Panc1 (cell line): ENCODE measurements around the gene ADGRV1. TPM values are rescaled to one million over a fixed set of nuclear protein-coding genes. Genes with fewer than 3 reads are reported as not detected.

Experiments
- ATAC-seq: fragments of 200-7000 bp; cut with Tn5 transposase; 2 replicates; pipeline ENCODE4 v1.9.1; 2020; ENCODE audit warnings: mild to moderate bottlenecking, moderate library complexity
- BruUV-seq: library from RNA; stranded (reverse); fragments of 400-500 nt; replicated peaks from 2 replicates; lab custom pipeline; 2021; lab: Mats Ljungman, UMichigan
- CTCF ChIA-PET: fragments of 300-600 bp; sonication (Branson Sonifier 250); formaldehyde crosslinking; loops from one replicate; lab custom pipeline; 2022; ENCODE audit warnings: antibody characterized with exemption; lab: Charles Lee
- POLR2A ChIA-PET: fragments of 300-600 bp; sonication (Branson Sonifier 250); formaldehyde crosslinking; loops from one replicate; lab custom pipeline; 2022; ENCODE audit warnings: antibody characterized with exemption; lab: Charles Lee
- DNase-seq: peaks from one replicate; pipeline ENCODE4 v3.0.0-alpha.2; 2010; ENCODE audit warnings: low read depth, low spot score
- H3K27ac ChIP-seq: 2 replicates; pipeline ENCODE4 v1.5.1; 2011; ENCODE audit warnings: mild to moderate bottlenecking, low read length, inconsistent platforms
- H3K27me3 ChIP-seq: fragments of 200-500 bp; sonication (Bioruptor generic); 2 replicates; pipeline ENCODE4 v1.6.0; 2014; ENCODE audit warnings: low read length, inconsistent platforms; ENCODE audit not compliant: control insufficient read depth, insufficient read depth
- H3K36me3 ChIP-seq: fragments of 200-500 bp; sonication (Bioruptor generic); 2 replicates; pipeline ENCODE4 v1.5.1; 2014; ENCODE audit warnings: inconsistent platforms, mild to moderate bottlenecking, low read length, moderate library complexity; ENCODE audit not compliant: control insufficient read depth, insufficient read depth
- H3K4me1 ChIP-seq: 2 replicates; pipeline ENCODE4 v1.5.1; 2011; ENCODE audit warnings: inconsistent platforms, mild to moderate bottlenecking, low read length, moderate library complexity; ENCODE audit not compliant: control insufficient read depth, insufficient read depth
- H3K4me3 ChIP-seq, 2 experiments: 2 replicates each; pipeline ENCODE4 v1.5.1; 2011 to 2012; ENCODE audit warnings: low read depth in 2 of 2, low read length in 2 of 2, mild to moderate bottlenecking in 2 of 2, inconsistent platforms in 1 of 2, moderate library complexity in 1 of 2
- H3K9me3 ChIP-seq: fragments of 200-500 bp; sonication (Bioruptor generic); 2 replicates; pipeline ENCODE4 v1.5.1; 2014; ENCODE audit warnings: low read depth, mild to moderate bottlenecking, inconsistent platforms, low read length, moderate library complexity; ENCODE audit not compliant: control insufficient read depth, insufficient read depth
- POLR2AphosphoS5 ChIP-seq: IDR thresholded peaks from 2 replicates; pipeline ENCODE4 v1.6.1; 2012; ENCODE audit warnings: mild to moderate bottlenecking, low read depth, low read length, moderate library complexity
- SIN3A ChIP-seq: IDR thresholded peaks from 2 replicates; pipeline ENCODE4 v1.6.1; 2012; ENCODE audit warnings: low read depth, mild to moderate bottlenecking, low read length, moderate library complexity, borderline replicate concordance; ENCODE audit not compliant: insufficient read depth
- TCF7L2 ChIP-seq: IDR thresholded peaks from 2 replicates; pipeline ENCODE4 v1.6.1; 2011; ENCODE audit warnings: mild to moderate bottlenecking, low read depth, low read length, inconsistent platforms
- in situ Hi-C: cut with HindIII; loops from 2 replicates; pipeline ENCODE4 v1.10.0; 2016; ENCODE audit warnings: low sequenced_read_pairs, low pct_unique_long_range_greater_than_20kb
- intact Hi-C: fragments of 100-400 bp; cut with micrococcal nuclease; formaldehyde crosslinking; loops from one replicate; pipeline ENCODE4 v1.10.0; 2022; ENCODE audit not compliant: unreplicated experiment
- total RNA-seq: library from RNA; stranded (reverse); gene quantifications from one replicate; pipeline ENCODE4 v1.2.1, GENCODE V29; 2021; ENCODE audit not compliant: unreplicated experiment
- TF ChIP-seq, protein P1 (sequence below): fragments of 450-650 bp; IDR thresholded peaks from 2 replicates; pipeline ENCODE4 v1.5.1; 2017; ENCODE audit warnings: mild to moderate bottlenecking
- TF ChIP-seq, protein P2 (sequence below), 2 experiments: IDR thresholded peaks; 2 replicates each; pipeline ENCODE4 v1.6.1; 2011 to 2012; ENCODE audit warnings: low read depth in 2 of 2, control low read depth in 1 of 2, low read length in 1 of 2, mild to moderate bottlenecking in 1 of 2, moderate library complexity in 1 of 2; ENCODE audit not compliant: insufficient read depth in 1 of 2

The ADGRV1 gene
- total RNA-seq, 1 experiment from 2014 or later = 0.49 TPM

DNA sequence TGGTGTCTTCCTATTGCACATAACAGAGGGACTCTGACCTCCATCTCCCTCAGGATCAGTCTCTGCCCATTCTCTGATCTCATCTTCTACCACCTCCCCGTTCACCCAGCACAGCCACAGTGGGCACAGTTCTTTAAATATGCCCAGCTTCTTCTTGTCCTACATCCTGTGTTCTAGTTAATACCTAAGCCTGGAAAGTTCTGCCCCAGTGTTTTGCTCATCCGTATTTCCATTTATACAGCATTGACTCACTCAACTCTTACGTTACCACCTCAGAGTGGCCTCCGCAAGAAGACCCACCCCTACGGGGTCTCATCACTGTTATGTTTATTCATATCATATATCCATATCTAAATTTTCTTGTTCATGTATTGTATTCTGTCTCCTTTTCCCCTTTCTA is 315.5 kb downstream of the ADGRV1 start:
- Histone ChIP-seq H3K27me3 (peaks cover 11% of the 10 kb centered on the region), H3K9me3 (no peaks in the 10 kb centered on the region), H3K27ac (no peak overlapping the region), H3K4me1 (no peaks in the 10 kb centered on the region), H3K36me3 (no peaks in the 10 kb centered on the region), H3K4me3 (no peak overlapping the region)
- in situ Hi-C loops (no loop called here), intact Hi-C loops (no loop called here)
- no peak for DNase-seq
- no TSS peak for BruUV-seq
- ATAC-seq = no peak
- ChIA-PET CTCF (no interaction called here), POLR2A (no interaction called here)
- TF ChIP-seq POLR2AphosphoS5 (no peak), TCF7L2 (no peak), SIN3A (no peak)
- TF ChIP-seq, protein P1, sequence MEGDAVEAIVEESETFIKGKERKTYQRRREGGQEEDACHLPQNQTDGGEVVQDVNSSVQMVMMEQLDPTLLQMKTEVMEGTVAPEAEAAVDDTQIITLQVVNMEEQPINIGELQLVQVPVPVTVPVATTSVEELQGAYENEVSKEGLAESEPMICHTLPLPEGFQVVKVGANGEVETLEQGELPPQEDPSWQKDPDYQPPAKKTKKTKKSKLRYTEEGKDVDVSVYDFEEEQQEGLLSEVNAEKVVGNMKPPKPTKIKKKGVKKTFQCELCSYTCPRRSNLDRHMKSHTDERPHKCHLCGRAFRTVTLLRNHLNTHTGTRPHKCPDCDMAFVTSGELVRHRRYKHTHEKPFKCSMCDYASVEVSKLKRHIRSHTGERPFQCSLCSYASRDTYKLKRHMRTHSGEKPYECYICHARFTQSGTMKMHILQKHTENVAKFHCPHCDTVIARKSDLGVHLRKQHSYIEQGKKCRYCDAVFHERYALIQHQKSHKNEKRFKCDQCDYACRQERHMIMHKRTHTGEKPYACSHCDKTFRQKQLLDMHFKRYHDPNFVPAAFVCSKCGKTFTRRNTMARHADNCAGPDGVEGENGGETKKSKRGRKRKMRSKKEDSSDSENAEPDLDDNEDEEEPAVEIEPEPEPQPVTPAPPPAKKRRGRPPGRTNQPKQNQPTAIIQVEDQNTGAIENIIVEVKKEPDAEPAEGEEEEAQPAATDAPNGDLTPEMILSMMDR = no peak
- TF ChIP-seq, protein P2, sequence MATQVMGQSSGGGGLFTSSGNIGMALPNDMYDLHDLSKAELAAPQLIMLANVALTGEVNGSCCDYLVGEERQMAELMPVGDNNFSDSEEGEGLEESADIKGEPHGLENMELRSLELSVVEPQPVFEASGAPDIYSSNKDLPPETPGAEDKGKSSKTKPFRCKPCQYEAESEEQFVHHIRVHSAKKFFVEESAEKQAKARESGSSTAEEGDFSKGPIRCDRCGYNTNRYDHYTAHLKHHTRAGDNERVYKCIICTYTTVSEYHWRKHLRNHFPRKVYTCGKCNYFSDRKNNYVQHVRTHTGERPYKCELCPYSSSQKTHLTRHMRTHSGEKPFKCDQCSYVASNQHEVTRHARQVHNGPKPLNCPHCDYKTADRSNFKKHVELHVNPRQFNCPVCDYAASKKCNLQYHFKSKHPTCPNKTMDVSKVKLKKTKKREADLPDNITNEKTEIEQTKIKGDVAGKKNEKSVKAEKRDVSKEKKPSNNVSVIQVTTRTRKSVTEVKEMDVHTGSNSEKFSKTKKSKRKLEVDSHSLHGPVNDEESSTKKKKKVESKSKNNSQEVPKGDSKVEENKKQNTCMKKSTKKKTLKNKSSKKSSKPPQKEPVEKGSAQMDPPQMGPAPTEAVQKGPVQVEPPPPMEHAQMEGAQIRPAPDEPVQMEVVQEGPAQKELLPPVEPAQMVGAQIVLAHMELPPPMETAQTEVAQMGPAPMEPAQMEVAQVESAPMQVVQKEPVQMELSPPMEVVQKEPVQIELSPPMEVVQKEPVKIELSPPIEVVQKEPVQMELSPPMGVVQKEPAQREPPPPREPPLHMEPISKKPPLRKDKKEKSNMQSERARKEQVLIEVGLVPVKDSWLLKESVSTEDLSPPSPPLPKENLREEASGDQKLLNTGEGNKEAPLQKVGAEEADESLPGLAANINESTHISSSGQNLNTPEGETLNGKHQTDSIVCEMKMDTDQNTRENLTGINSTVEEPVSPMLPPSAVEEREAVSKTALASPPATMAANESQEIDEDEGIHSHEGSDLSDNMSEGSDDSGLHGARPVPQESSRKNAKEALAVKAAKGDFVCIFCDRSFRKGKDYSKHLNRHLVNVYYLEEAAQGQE (IDR thresholded peaks at IDR 0.05; ENCODE audit: insufficient read depth in 1 of 2, low read depth in 2 of 2, low read length in 1 of 2) = no peak

DNA sequence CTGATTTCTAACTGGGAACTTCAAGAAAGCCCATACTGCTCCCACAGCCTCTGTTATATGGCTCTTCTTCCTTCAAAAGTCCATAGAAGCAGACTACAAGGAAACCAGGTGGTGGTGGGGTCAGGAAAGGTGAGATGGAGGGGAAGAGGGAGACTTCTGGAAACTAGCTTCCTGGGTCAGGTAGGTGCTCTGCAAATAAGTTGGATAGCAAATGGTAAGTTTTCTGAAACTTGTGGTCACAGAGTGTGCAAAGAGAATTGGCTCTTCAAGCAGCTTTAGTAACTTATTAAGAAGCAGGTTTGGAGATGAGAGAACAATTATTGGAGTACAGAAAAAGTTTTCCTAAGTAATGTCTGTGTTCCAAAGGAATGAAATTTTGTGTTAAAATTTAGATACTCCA is 316.9 kb downstream of the ADGRV1 start:
- Histone ChIP-seq H3K27ac (no peak overlapping the region), H3K4me1 (no peaks in the 10 kb centered on the region), H3K9me3 (no peaks in the 10 kb centered on the region), H3K36me3 (no peaks in the 10 kb centered on the region), H3K4me3 (no peak overlapping the region), H3K27me3 (peaks cover 11% of the 10 kb centered on the region)
- no TSS peak for BruUV-seq
- DNase-seq (no peak), ATAC-seq (no peak)
- in situ Hi-C loops (no loop called here), intact Hi-C loops (no loop called here)
- TF ChIP-seq POLR2AphosphoS5 (no peak), SIN3A (no peak), TCF7L2 (no peak)
- TF ChIP-seq, protein P2 (IDR thresholded peaks at IDR 0.05; ENCODE audit: insufficient read depth in 1 of 2, low read depth in 2 of 2, low read length in 1 of 2) = no peak
- TF ChIP-seq, protein P1 = no peak
- ChIA-PET CTCF (no interaction called here), POLR2A (no interaction called here)
